Brain microvascular endothelial cell (primary cell): ENCODE measurements around the gene ACSL1.
"Not testable (repeated sequence)": the region's sequence is repeated elsewhere in the genome, so short reads cannot be mapped to it uniquely, and the experiment has no call there.

ENCODE experiments used
- DNase-seq: peaks from one replicate; pipeline ENCODE4 v3.0.0-alpha.2; 2020
- H3K27ac ChIP-seq: fragments of 250-450 bp; sonication (Bioruptor Pico); 2 replicates; pipeline ENCODE4 v1.5.1; 2020; ENCODE audit warnings: mild to moderate bottlenecking, moderate library complexity
- H3K27me3 ChIP-seq: fragments of 250-450 bp; sonication (Bioruptor Pico); replicated peaks from 2 replicates; pipeline ENCODE4 v1.5.1; 2020; ENCODE audit warnings: mild to moderate bottlenecking
- H3K36me3 ChIP-seq: fragments of 250-450 bp; sonication (Bioruptor Pico); replicated peaks from 2 replicates; pipeline ENCODE4 v1.5.1; 2020; ENCODE audit warnings: mild to moderate bottlenecking
- H3K4me3 ChIP-seq: 2 replicates; pipeline ENCODE4 v1.5.1; 2011; ENCODE audit warnings: low read depth, mild to moderate bottlenecking, control low read depth, low read length, moderate library complexity
- CTCF ChIP-seq: IDR thresholded peaks from 2 replicates; pipeline ENCODE4 v1.5.1; 2011; ENCODE audit warnings: low read depth, mild to moderate bottlenecking, moderate library complexity, low read length, control low read depth, inconsistent platforms; ENCODE audit errors: missing control alignments
- in situ Hi-C: cut with HindIII; loops from 2 replicates; pipeline ENCODE4 v1.10.0; 2017; ENCODE audit warnings: low sequenced_read_pairs, low pct_ligation_motif_present

ACSL1 gene

GRCh38 chr4:184845367-184846021 lies 19.7 kb upstream of the ACSL1 start:
- H3K27ac ChIP-seq, result no peak overlapping the region
- TF ChIP-seq CTCF, result no peak
- peak; percentile 13 for DNase-seq
- H3K27me3 ChIP-seq, result no peaks in the 10 kb centered on the region
- in situ Hi-C loops, result no loop called here
- no peak overlapping the region for H3K4me3 ChIP-seq
- no peaks in the 10 kb centered on the region for H3K36me3 ChIP-seq

- no peak for TF ChIP-seq CTCF
- no peak for DNase-seq
- no peaks in the 10 kb centered on the region for H3K36me3 ChIP-seq
- no peaks in the 10 kb centered on the region for H3K27me3 ChIP-seq
- no peak overlapping the region for H3K27ac ChIP-seq
- H3K4me3 ChIP-seq, result no peak overlapping the region
- in situ Hi-C loops, result no loop called here
Observed at GRCh38 chr4:184844742-184845141, 19.0 kb upstream of the ACSL1 start.

GRCh38 chr4:184843984-184844554 lies 18.3 kb upstream of the ACSL1 start:
- no peak for TF ChIP-seq CTCF
- Histone ChIP-seq H3K27ac (no peak overlapping the region), H3K4me3 (no peak overlapping the region), H3K36me3 (no peaks in the 10 kb centered on the region), H3K27me3 (no peaks in the 10 kb centered on the region)
- in situ Hi-C loops, result no loop called here
- DNase-seq, result no peak

GRCh38 chr4:184839075-184839399 lies 13.3 kb upstream of the ACSL1 start:
- H3K27me3 ChIP-seq, H3K36me3 ChIP-seq, DNase-seq, H3K4me3 ChIP-seq, H3K27ac ChIP-seq, in situ Hi-C loops: not testable (repeated sequence)

GRCh38 chr4:184838249-184839074 lies 12.7 kb upstream of the ACSL1 start:
- Histone ChIP-seq H3K27ac (no peak overlapping the region), H3K4me3 (no peak overlapping the region), H3K36me3 (no peaks in the 10 kb centered on the region), H3K27me3 (no peaks in the 10 kb centered on the region)
- no peak for DNase-seq
- no peak for TF ChIP-seq CTCF
- in situ Hi-C loops, result no loop called here

- DNase-seq, result no peak
- in situ Hi-C loops, result no loop called here
- H3K27me3 ChIP-seq, result no peaks in the 10 kb centered on the region
- no peak overlapping the region for H3K4me3 ChIP-seq
- TF ChIP-seq CTCF, result no peak
- no peak overlapping the region for H3K27ac ChIP-seq
- no peaks in the 10 kb centered on the region for H3K36me3 ChIP-seq
Observed at GRCh38 chr4:184836613-184837012, 10.8 kb upstream of the ACSL1 start.
